GM23338 (cell line): Measurements from ENCODE around the gene FBXO28. TPM values are rescaled to one million over a fixed set of nuclear protein-coding genes. Genes with fewer than 3 reads are reported as not detected.

Experiments used
- ATAC-seq: fragments of 200-7000 bp; cut with Tn5 transposase; 3 replicates; pipeline ENCODE4 v1.9.1; 2020
- DNase-seq: peaks from one replicate; pipeline ENCODE4 v3.0.0-alpha.2; 2015; ENCODE audit warnings: low spot score
- H2AFZ ChIP-seq: fragments of 200-600 bp; sonication (generic); 2 replicates; pipeline ENCODE4 v1.8.0; 2016; ENCODE audit warnings: antibody characterized with exemption, mild to moderate bottlenecking, moderate library complexity
- H3F3A ChIP-seq: fragments of 200-600 bp; sonication (generic); replicated peaks from 2 replicates; pipeline ENCODE4 v1.8.0; 2017; ENCODE audit warnings: antibody characterized with exemption, mixed run types, low read depth
- H3K27ac ChIP-seq: fragments of 200-600 bp; sonication (generic); 2 replicates; pipeline ENCODE4 v1.6.1; 2016; ENCODE audit warnings: low read depth
- H3K27me3 ChIP-seq: fragments of 200-600 bp; sonication (generic); 2 replicates; pipeline ENCODE4 v1.8.0; 2016; ENCODE audit warnings: mild to moderate bottlenecking, mixed run types, moderate library complexity; ENCODE audit not compliant: insufficient read depth
- H3K36me3 ChIP-seq: fragments of 200-600 bp; sonication (generic); 2 replicates; pipeline ENCODE4 v1.8.0; 2016; ENCODE audit warnings: mild to moderate bottlenecking; ENCODE audit not compliant: insufficient read depth
- H3K4me1 ChIP-seq: fragments of 200-600 bp; sonication (generic); 2 replicates; pipeline ENCODE4 v1.8.0; 2016; ENCODE audit warnings: mild to moderate bottlenecking, moderate library complexity; ENCODE audit not compliant: insufficient read depth
- H3K4me2 ChIP-seq: fragments of 200-600 bp; sonication (generic); 2 replicates; pipeline ENCODE4 v1.7.1; 2017; ENCODE audit warnings: mixed run types
- H3K4me3 ChIP-seq: fragments of 200-600 bp; sonication (generic); 2 replicates; pipeline ENCODE4 v1.6.1; 2016; ENCODE audit warnings: mixed run types
- H3K79me2 ChIP-seq: fragments of 200-600 bp; sonication (generic); replicated peaks from 2 replicates; pipeline ENCODE4 v1.8.0; 2017; ENCODE audit warnings: mild to moderate bottlenecking; ENCODE audit not compliant: insufficient read depth
- H3K9me2 ChIP-seq: fragments of 200-600 bp; sonication (generic); 2 replicates; pipeline ENCODE4 v1.8.0; 2017; ENCODE audit not compliant: insufficient read depth
- H4K20me1 ChIP-seq: fragments of 200-600 bp; sonication (generic); replicated peaks from 2 replicates; pipeline ENCODE4 v1.8.0; 2017; ENCODE audit warnings: mild to moderate bottlenecking; ENCODE audit not compliant: insufficient read depth
- H3K27ac Mint-ChIP-seq: 2 replicates; pipeline ENCODE4 v1.8.0; 2020; ENCODE audit warnings: inconsistent platforms, mild to moderate bottlenecking, moderate library complexity, mixed read lengths
- H3K27me3 Mint-ChIP-seq: 3 replicates; pipeline ENCODE4 v1.8.0; 2022; ENCODE audit warnings: low read depth, mild to moderate bottlenecking, moderate library complexity, mixed read lengths, inconsistent platforms; ENCODE audit not compliant: insufficient read depth, poor library complexity
- H3K36me3 Mint-ChIP-seq: 3 replicates; pipeline ENCODE4 v1.8.0; 2021; ENCODE audit warnings: low read depth, mild to moderate bottlenecking, inconsistent platforms, moderate library complexity, mixed read lengths
- H3K4me1 Mint-ChIP-seq: 3 replicates; pipeline ENCODE4 v1.8.0; 2020; ENCODE audit warnings: mild to moderate bottlenecking, inconsistent platforms, mixed read lengths
- H3K4me3 Mint-ChIP-seq: 3 replicates; pipeline ENCODE4 v1.8.0; 2021; ENCODE audit warnings: moderate library complexity, mild to moderate bottlenecking, inconsistent platforms, mixed read lengths
- H3K9me3 Mint-ChIP-seq: 3 replicates; pipeline ENCODE4 v1.8.0; 2020; ENCODE audit warnings: moderate library complexity, mild to moderate bottlenecking, inconsistent platforms, mixed read lengths
- NANOG ChIP-seq: IDR thresholded peaks from 2 replicates; pipeline ENCODE4 v1.6.1; 2016; ENCODE audit warnings: antibody characterized with exemption, borderline replicate concordance
- POLR2AphosphoS5 ChIP-seq: IDR thresholded peaks from 2 replicates; pipeline ENCODE4 v1.6.1; 2016; ENCODE audit warnings: antibody characterized with exemption, low read depth
- STAT1 ChIP-seq: IDR thresholded peaks from one replicate; pipeline ENCODE4 v1.6.1; 2016; ENCODE audit warnings: antibody characterized with exemption; ENCODE audit not compliant: unreplicated experiment
- polyA plus RNA-seq: library from polyadenylated mRNA; unstranded; fragments of >200 nt; fragmentation: Nextera tagmentation; extraction: Ambion mirVana; gene quantifications from 2 replicates; pipeline ENCODE4 v1.2.1, GENCODE V29; 2016
- total RNA-seq: library from RNA; depleted of rRNA; stranded (reverse); fragments of >200 nt; shearing (Covaris generic); gene quantifications from 2 replicates; pipeline ENCODE4 v1.2.3, GENCODE V29; 2014
- TF ChIP-seq, protein P1 (sequence below), 2 experiments: fragments of 200-600 bp in 1 of 2; sonication (generic) in 1 of 2; conservative IDR thresholded peaks; 2 replicates each; pipeline versions ENCODE4 v1.5.1 to v1.6.1; 2016 to 2017; ENCODE audit warnings: antibody characterized with exemption in 2 of 2, low read depth in 2 of 2, mild to moderate bottlenecking in 2 of 2, moderate library complexity in 1 of 2
- TF ChIP-seq, protein P2 (sequence below): IDR thresholded peaks from one replicate; pipeline ENCODE4 v1.6.1; 2018; ENCODE audit warnings: antibody characterized with exemption; ENCODE audit not compliant: unreplicated experiment
- TF ChIP-seq, protein P3 (sequence below): fragments of 250-450 bp; sonication (Bioruptor Pico); IDR thresholded peaks from 2 replicates; pipeline ENCODE4 v1.5.0; 2020; ENCODE audit warnings: mild to moderate bottlenecking, moderate library complexity

Gene FBXO28
- total and polyA plus RNA-seq, 2 experiments from 2014 or later: 16.9 to 45.2 TPM

DNA sequence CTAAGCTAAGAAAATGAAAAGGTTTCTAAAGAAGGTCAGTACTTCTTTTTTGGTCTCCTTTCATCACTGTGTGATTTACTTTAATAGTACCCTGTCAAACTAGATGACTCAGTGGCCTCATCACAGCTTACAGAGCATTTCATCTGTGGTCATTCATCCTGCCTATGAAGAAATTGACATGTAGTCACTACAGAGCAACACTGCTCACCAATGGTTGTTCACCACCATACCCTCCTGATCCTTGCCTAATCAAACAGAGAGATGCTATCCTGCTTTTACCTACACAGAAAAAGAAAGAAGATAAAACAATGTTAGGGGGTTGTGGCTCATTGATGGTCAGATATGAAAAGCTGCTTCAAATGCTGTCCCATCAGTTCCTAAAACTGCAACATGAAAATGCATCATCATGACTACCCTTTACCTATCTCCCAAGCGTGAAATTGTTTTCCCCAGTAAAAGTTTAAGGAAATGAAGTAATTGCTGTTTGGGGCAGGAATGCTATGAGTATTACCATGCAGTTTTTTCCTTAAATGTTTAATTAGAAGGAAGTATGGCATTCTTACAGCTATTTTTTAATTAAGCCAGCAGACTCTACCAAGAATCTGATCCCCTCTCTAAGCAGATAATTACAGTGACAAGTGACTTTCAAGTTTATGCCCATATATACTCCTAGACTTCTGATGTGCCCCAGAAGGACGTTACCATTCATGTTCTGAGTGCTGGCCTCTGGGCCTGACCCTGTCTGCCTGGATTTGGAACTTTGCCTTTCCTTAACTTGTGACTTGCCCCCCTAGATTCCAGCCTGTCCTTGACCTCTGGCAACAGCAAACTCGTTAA, 46.1 kb upstream of the FBXO28 start (continued):
- TF ChIP-seq, protein P1, sequence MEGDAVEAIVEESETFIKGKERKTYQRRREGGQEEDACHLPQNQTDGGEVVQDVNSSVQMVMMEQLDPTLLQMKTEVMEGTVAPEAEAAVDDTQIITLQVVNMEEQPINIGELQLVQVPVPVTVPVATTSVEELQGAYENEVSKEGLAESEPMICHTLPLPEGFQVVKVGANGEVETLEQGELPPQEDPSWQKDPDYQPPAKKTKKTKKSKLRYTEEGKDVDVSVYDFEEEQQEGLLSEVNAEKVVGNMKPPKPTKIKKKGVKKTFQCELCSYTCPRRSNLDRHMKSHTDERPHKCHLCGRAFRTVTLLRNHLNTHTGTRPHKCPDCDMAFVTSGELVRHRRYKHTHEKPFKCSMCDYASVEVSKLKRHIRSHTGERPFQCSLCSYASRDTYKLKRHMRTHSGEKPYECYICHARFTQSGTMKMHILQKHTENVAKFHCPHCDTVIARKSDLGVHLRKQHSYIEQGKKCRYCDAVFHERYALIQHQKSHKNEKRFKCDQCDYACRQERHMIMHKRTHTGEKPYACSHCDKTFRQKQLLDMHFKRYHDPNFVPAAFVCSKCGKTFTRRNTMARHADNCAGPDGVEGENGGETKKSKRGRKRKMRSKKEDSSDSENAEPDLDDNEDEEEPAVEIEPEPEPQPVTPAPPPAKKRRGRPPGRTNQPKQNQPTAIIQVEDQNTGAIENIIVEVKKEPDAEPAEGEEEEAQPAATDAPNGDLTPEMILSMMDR (conservative IDR thresholded peaks at IDR 0.05; ENCODE audit: low read depth in 2 of 2): no peak

DNA sequence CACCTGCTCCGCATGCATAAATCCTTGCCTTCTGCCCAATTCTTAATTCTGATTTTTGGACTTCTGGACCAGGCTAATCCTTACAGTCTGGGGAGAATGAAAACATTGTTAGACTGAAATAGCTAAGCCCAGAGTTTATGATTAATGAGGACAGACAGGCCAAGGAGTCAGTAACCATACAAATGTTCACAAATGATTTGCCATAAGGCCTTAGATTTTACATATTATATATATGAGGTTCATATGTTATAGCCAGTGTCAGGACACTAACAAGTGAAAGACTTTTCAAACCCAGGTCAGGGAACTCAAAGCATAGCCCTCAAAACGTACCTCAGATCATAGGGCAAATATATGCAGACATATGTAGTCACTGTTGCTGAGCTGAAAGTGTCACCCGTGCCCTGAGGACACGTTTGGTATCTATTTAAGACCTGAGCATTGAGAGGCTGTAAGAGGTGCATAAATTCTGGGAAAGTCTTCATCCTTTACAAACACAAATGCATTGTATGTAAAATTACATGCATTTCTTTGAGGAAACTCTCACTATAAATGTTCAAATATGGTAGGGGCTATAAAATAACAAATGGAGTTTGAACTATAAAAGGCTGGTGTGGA, 45.3 kb upstream of the FBXO28 start:
- H4K20me1 ChIP-seq: no peaks in the 10 kb centered on the region
- no peak overlapping the region for H3K4me3 ChIP-seq
- peaks cover 4% of the 10 kb centered on the region; the same call in 1 of the 3 replicates for H3K36me3 Mint-ChIP-seq
- H3K4me2 ChIP-seq: no peak overlapping the region
- H3K4me1 ChIP-seq: 0 out of 2 replicates have a peak, but pooled peaks cover 4% of the 10 kb centered on the region
- no peaks in the 10 kb centered on the region for H3F3A ChIP-seq
- no peak overlapping the region for H3K27ac Mint-ChIP-seq
- no peaks in the 10 kb centered on the region for H3K27me3 ChIP-seq
- no peak overlapping the region for H3K27ac ChIP-seq
- H3K79me2 ChIP-seq: no peaks in the 10 kb centered on the region
- TF ChIP-seq, protein P2, sequence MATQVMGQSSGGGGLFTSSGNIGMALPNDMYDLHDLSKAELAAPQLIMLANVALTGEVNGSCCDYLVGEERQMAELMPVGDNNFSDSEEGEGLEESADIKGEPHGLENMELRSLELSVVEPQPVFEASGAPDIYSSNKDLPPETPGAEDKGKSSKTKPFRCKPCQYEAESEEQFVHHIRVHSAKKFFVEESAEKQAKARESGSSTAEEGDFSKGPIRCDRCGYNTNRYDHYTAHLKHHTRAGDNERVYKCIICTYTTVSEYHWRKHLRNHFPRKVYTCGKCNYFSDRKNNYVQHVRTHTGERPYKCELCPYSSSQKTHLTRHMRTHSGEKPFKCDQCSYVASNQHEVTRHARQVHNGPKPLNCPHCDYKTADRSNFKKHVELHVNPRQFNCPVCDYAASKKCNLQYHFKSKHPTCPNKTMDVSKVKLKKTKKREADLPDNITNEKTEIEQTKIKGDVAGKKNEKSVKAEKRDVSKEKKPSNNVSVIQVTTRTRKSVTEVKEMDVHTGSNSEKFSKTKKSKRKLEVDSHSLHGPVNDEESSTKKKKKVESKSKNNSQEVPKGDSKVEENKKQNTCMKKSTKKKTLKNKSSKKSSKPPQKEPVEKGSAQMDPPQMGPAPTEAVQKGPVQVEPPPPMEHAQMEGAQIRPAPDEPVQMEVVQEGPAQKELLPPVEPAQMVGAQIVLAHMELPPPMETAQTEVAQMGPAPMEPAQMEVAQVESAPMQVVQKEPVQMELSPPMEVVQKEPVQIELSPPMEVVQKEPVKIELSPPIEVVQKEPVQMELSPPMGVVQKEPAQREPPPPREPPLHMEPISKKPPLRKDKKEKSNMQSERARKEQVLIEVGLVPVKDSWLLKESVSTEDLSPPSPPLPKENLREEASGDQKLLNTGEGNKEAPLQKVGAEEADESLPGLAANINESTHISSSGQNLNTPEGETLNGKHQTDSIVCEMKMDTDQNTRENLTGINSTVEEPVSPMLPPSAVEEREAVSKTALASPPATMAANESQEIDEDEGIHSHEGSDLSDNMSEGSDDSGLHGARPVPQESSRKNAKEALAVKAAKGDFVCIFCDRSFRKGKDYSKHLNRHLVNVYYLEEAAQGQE: no peak
- no peaks in the 10 kb centered on the region for H3K27me3 Mint-ChIP-seq
- no peak overlapping the region for H3K4me3 Mint-ChIP-seq
- ATAC-seq (no peak), DNase-seq (no peak)
- no peaks in the 10 kb centered on the region for H3K9me2 ChIP-seq
- peaks cover 12% of the 10 kb centered on the region; the same call in 1 of the 3 replicates for H3K9me3 Mint-ChIP-seq
- H2AFZ ChIP-seq: no peak overlapping the region
- peaks cover 10% of the 10 kb centered on the region for H3K4me1 Mint-ChIP-seq
- no peaks in the 10 kb centered on the region for H3K36me3 ChIP-seq

DNA sequence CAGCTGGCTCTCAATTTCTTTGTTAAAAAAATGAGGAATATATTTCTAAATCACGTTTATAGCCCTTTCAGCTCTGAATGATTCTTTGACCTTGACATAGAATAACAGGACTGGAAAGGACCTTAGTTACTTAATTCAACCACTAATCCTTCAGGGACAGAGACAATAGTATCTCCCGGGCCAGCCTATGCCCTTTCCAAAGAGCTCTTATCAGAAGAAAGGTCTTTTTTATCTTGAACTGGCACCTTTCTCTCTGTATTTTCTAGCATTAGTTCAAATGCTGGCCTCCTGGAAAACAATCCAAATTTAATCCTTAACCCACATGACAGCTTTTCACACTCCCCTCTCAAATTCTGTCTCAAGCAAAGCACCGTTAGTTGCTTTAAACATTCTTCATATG, 44.8 kb upstream of the FBXO28 start:
- ATAC-seq: no peak
- no peaks in the 10 kb centered on the region for H3F3A ChIP-seq
- no peaks in the 10 kb centered on the region for H3K27me3 ChIP-seq
- Mint-ChIP-seq H3K4me1 (peaks cover 6% of the 10 kb centered on the region; the same call in 2 of the 3 replicates), H3K4me3 (no peak overlapping the region), H3K9me3 (peaks cover 12% of the 10 kb centered on the region; the same call in 1 of the 3 replicates), H3K27ac (no peak overlapping the region), H3K36me3 (peaks cover 4% of the 10 kb centered on the region; the same call in 1 of the 3 replicates), H3K27me3 (no peaks in the 10 kb centered on the region)
- H3K4me1 ChIP-seq: 0 out of 2 replicates have a peak, but pooled peaks cover 3% of the 10 kb centered on the region
- no peaks in the 10 kb centered on the region for H4K20me1 ChIP-seq
- H3K27ac ChIP-seq: no peak overlapping the region
- H3K9me2 ChIP-seq: no peaks in the 10 kb centered on the region
- no peaks in the 10 kb centered on the region for H3K36me3 ChIP-seq
- H3K79me2 ChIP-seq: no peaks in the 10 kb centered on the region
- H3K4me2 ChIP-seq: no peak overlapping the region
- H3K4me3 ChIP-seq: no peak overlapping the region
- no peak for DNase-seq
- H2AFZ ChIP-seq: 0 out of 2 replicates have a peak overlapping the region, but pooled peaks have one; percentile 11
- TF ChIP-seq POLR2AphosphoS5: no peak
- no peak for TF ChIP-seq STAT1
- no peak for TF ChIP-seq NANOG
- TF ChIP-seq, protein P3, sequence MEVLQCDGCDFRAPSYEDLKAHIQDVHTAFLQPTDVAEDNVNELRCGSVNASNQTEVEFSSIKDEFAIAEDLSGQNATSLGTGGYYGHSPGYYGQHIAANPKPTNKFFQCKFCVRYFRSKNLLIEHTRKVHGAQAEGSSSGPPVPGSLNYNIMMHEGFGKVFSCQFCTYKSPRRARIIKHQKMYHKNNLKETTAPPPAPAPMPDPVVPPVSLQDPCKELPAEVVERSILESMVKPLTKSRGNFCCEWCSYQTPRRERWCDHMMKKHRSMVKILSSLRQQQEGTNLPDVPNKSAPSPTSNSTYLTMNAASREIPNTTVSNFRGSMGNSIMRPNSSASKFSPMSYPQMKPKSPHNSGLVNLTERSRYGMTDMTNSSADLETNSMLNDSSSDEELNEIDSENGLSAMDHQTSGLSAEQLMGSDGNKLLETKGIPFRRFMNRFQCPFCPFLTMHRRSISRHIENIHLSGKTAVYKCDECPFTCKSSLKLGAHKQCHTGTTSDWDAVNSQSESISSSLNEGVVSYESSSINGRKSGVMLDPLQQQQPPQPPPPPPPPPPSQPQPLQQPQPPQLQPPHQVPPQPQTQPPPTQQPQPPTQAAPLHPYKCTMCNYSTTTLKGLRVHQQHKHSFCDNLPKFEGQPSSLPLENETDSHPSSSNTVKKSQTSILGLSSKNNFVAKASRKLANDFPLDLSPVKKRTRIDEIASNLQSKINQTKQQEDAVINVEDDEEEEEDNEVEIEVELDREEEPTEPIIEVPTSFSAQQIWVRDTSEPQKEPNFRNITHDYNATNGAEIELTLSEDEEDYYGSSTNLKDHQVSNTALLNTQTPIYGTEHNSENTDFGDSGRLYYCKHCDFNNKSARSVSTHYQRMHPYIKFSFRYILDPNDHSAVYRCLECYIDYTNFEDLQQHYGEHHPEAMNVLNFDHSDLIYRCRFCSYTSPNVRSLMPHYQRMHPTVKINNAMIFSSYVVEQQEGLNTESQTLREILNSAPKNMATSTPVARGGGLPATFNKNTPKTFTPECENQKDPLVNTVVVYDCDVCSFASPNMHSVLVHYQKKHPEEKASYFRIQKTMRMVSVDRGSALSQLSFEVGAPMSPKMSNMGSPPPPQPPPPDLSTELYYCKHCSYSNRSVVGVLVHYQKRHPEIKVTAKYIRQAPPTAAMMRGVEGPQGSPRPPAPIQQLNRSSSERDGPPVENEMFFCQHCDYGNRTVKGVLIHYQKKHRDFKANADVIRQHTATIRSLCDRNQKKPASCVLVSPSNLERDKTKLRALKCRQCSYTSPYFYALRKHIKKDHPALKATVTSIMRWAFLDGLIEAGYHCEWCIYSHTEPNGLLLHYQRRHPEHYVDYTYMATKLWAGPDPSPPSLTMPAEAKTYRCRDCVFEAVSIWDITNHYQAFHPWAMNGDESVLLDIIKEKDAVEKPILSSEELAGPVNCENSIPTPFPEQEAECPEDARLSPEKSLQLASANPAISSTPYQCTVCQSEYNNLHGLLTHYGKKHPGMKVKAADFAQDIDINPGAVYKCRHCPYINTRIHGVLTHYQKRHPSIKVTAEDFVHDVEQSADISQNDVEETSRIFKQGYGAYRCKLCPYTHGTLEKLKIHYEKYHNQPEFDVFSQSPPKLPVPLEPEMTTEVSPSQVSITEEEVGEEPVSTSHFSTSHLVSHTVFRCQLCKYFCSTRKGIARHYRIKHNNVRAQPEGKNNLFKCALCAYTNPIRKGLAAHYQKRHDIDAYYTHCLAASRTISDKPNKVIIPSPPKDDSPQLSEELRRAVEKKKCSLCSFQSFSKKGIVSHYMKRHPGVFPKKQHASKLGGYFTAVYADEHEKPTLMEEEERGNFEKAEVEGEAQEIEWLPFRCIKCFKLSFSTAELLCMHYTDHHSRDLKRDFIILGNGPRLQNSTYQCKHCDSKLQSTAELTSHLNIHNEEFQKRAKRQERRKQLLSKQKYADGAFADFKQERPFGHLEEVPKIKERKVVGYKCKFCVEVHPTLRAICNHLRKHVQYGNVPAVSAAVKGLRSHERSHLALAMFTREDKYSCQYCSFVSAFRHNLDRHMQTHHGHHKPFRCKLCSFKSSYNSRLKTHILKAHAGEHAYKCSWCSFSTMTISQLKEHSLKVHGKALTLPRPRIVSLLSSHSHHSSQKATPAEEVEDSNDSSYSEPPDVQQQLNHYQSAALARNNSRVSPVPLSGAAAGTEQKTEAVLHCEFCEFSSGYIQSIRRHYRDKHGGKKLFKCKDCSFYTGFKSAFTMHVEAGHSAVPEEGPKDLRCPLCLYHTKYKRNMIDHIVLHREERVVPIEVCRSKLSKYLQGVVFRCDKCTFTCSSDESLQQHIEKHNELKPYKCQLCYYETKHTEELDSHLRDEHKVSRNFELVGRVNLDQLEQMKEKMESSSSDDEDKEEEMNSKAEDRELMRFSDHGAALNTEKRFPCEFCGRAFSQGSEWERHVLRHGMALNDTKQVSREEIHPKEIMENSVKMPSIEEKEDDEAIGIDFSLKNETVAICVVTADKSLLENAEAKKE (CRISPR knock-in tag): no peak
